Erythroblast (primary cell): ENCODE results near the gene LARGE1.

Experiments used
- GATA1 ChIP-seq: IDR thresholded peaks from 2 replicates; pipeline ENCODE4 v1.6.1; 2011; ENCODE audit warnings: low read depth, mild to moderate bottlenecking, control low read depth, low read length, moderate library complexity
- POLR2A ChIP-seq: IDR thresholded peaks from 2 replicates; pipeline ENCODE4 v1.6.1; 2011; ENCODE audit warnings: mild to moderate bottlenecking, low read length

- TF ChIP-seq POLR2A (no peak), GATA1 (no peak)
Measured at GRCh38 chr22:33874206-33874605, 46.1 kb downstream of the LARGE1 start.
